Breast epithelium (tissue), 4 donors: Measurements from ENCODE around the gene OCA2. TPM values are rescaled to one million over a fixed set of nuclear protein-coding genes. Genes with fewer than 3 reads are reported as not detected.

Experiments used
- DNase-seq, 2 donors: peaks; one replicate each; pipeline ENCODE4 v3.0.0-alpha.2; 2019; ENCODE audit warnings: low spot score in 2 of 2
- H3K27ac ChIP-seq, 2 donors: fragments of 200-600 bp; sonication (generic) in 1 of 2; one replicate each; pipeline ENCODE4 v1.5.1; 2016 to 2019; ENCODE audit warnings: mild to moderate bottlenecking in 1 of 2
- H3K27me3 ChIP-seq, 2 donors: fragments of 200-600 bp; sonication (generic) in 1 of 2; one replicate each; pipeline versions ENCODE4 v1.5.1 to v1.6.0; 2017 to 2019; ENCODE audit warnings: control low read depth in 1 of 2, mild to moderate bottlenecking in 1 of 2
- H3K36me3 ChIP-seq: fragments of 200-600 bp; one replicate; pipeline ENCODE4 v1.5.1; 2019
- H3K4me1 ChIP-seq, 2 donors: fragments of 200-600 bp; sonication (generic); one replicate each; pipeline ENCODE4 v1.5.1; 2016 to 2019; ENCODE audit warnings: control low read depth in 1 of 2
- H3K4me3 ChIP-seq, 3 donors: fragments of 200-600 bp; sonication (generic); 1 replicate in 2 of 3; 2 replicates in 1 of 3; pipeline ENCODE4 v1.5.1; 2016 to 2019; ENCODE audit warnings: mild to moderate bottlenecking in 3 of 3, moderate library complexity in 2 of 3
- H3K9me3 ChIP-seq, 2 donors: fragments of 200-600 bp; sonication (generic) in 1 of 2; one replicate each; pipeline ENCODE4 v1.5.1; 2016 to 2019; ENCODE audit warnings: control low read depth in 1 of 2
- POLR2A ChIP-seq: fragments of 450-650 bp; IDR thresholded peaks from one replicate; pipeline ENCODE4 v1.6.1; 2016; ENCODE audit warnings: antibody characterized with exemption, mild to moderate bottlenecking, moderate library complexity
- POLR2AphosphoS5 ChIP-seq, 3 donors: sonication (generic); formaldehyde crosslinking; IDR thresholded peaks; one replicate each; pipeline ENCODE4 v1.6.1; 2017; ENCODE audit warnings: antibody characterized with exemption in 3 of 3
- intact Hi-C: fragments of 100-400 bp; cut with DNase I; formaldehyde crosslinking; loops from one replicate; pipeline ENCODE4 v1.15.1; 2023; ENCODE audit warnings: low total_unique reads
- total RNA-seq, 3 donors: library from RNA; depleted of rRNA; stranded (reverse); fragments of >200 nt; gene quantifications; one replicate each; pipeline ENCODE4 v1.1.0, GENCODE V29; 2016
- TF ChIP-seq, protein P1 (sequence below), 3 donors: fragments of 450-650 bp; IDR thresholded peaks; one replicate each; pipeline ENCODE4 v1.5.1; 2016 to 2017; ENCODE audit warnings: antibody characterized with exemption in 3 of 3, mild to moderate bottlenecking in 3 of 3, moderate library complexity in 3 of 3

The OCA2 gene
- total RNA-seq, 3 donors from 2014 or later, result 0.59 to 0.80 (median 0.66) TPM

DNA sequence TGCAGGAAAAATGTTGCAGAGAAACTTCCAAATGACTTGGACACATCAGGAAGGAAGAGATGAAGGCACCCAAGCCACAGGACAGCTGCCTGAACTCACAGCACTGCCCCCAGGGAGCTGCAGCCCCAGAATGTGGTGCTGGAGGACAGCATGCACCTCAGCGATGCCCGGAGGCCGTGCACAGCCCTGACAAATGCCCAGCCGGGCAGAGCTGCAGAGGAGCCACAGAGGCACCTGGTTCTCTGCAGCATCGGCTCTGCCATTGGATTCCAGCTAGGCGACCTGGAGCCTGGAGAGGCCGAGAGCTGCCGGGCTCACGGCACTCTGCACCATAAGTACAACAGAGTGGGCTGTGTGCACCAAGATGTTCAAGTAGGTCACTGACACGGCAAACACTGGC is 97.5 kb downstream of the OCA2 start:
- intact Hi-C loops, result loop anchor here (5.0 kb wide), 1 partner anchor 1151 kb away; no protein-coding TSS in a partner anchor
- no peaks in the 10 kb centered on the region for H3K36me3 ChIP-seq
- H3K4me3 ChIP-seq, result no peak overlapping the region
- no peak for DNase-seq
- H3K9me3 ChIP-seq, result no peaks in the 10 kb centered on the region
- TF ChIP-seq, protein P1, sequence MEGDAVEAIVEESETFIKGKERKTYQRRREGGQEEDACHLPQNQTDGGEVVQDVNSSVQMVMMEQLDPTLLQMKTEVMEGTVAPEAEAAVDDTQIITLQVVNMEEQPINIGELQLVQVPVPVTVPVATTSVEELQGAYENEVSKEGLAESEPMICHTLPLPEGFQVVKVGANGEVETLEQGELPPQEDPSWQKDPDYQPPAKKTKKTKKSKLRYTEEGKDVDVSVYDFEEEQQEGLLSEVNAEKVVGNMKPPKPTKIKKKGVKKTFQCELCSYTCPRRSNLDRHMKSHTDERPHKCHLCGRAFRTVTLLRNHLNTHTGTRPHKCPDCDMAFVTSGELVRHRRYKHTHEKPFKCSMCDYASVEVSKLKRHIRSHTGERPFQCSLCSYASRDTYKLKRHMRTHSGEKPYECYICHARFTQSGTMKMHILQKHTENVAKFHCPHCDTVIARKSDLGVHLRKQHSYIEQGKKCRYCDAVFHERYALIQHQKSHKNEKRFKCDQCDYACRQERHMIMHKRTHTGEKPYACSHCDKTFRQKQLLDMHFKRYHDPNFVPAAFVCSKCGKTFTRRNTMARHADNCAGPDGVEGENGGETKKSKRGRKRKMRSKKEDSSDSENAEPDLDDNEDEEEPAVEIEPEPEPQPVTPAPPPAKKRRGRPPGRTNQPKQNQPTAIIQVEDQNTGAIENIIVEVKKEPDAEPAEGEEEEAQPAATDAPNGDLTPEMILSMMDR (IDR thresholded peaks at IDR 0.05), result no peak
- TF ChIP-seq POLR2A (no peak), POLR2AphosphoS5 (IDR thresholded peaks at IDR 0.05) (no peak)
- no peak overlapping the region for H3K27ac ChIP-seq
- H3K27me3 ChIP-seq, result no peaks in the 10 kb centered on the region
- H3K4me1 ChIP-seq, result no peaks in the 10 kb centered on the region

DNA sequence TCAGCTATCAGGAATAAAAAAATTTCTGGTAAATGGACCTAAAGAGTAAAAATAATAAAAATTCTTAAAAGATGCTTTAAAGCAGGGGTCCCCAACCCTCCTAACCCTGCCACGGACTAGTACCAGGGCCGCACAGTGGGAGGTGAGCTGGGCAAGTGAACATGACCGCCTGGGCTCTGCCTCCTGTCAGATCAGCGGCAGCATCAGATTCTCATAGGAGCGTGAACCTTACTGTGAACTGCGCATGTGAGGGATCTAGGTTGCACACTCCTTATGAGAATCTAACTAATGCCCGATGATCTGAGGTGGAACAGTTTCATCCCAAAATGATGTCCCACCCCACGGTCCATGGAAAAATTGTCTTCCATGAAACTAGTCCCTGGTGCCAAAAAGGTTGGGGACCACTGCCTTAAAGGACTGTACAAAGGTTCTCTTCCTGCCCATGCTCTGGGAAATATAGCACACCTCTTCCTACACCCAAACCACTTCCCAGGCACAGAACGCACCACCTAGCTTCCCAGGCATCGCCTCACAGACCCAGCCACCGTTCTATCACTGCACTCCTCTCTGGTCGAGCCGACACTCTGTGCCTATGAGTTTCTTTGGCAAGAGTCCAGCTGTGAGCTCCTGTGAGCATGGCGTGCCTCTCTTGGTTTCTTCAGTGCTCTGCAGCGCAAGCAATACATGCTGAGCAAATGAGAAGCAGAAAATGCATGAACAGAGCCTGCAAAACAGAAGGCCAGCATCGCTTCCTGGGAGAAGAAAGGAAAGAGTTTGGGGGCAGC is 104.9 kb downstream of the OCA2 start:
- intact Hi-C loops, result no loop called here
- DNase-seq, result no peak
- no peaks in the 10 kb centered on the region for H3K4me1 ChIP-seq
- TF ChIP-seq POLR2A (no peak), POLR2AphosphoS5 (IDR thresholded peaks at IDR 0.05) (no peak)
- TF ChIP-seq, protein P1 (IDR thresholded peaks at IDR 0.05), result no peak
- H3K27ac ChIP-seq, result no peak overlapping the region
- no peaks in the 10 kb centered on the region for H3K9me3 ChIP-seq
- H3K27me3 ChIP-seq, result no peaks in the 10 kb centered on the region
- no peaks in the 10 kb centered on the region for H3K36me3 ChIP-seq
- no peak overlapping the region for H3K4me3 ChIP-seq

DNA sequence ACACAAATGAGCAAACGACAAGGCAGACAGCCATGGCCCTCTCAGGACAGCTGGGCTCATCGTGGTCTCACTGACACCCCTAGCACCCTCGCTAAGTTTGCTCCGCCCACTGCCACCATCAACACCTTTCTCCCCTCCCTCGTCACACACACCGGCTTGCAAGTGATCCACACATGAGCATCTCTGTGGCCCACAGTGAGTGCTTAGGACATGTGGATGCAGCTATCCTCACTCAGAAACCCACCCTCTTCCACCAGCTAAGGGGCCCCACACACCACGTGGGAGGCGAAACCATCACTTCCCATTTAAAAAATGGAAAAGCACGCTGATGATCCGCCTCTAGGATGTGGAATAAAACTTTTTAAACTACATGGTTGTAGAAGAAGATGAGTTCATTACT is 105.6 kb downstream of the OCA2 start:
- no peaks in the 10 kb centered on the region for H3K27me3 ChIP-seq
- no peak overlapping the region for H3K27ac ChIP-seq
- no peaks in the 10 kb centered on the region for H3K36me3 ChIP-seq
- no peak overlapping the region for H3K4me3 ChIP-seq
- no peaks in the 10 kb centered on the region for H3K9me3 ChIP-seq
- intact Hi-C loops, result no loop called here
- TF ChIP-seq POLR2A (no peak), POLR2AphosphoS5 (IDR thresholded peaks at IDR 0.05) (no peak)
- TF ChIP-seq, protein P1 (IDR thresholded peaks at IDR 0.05), result no peak
- DNase-seq, result no peak
- H3K4me1 ChIP-seq, result no peaks in the 10 kb centered on the region

DNA sequence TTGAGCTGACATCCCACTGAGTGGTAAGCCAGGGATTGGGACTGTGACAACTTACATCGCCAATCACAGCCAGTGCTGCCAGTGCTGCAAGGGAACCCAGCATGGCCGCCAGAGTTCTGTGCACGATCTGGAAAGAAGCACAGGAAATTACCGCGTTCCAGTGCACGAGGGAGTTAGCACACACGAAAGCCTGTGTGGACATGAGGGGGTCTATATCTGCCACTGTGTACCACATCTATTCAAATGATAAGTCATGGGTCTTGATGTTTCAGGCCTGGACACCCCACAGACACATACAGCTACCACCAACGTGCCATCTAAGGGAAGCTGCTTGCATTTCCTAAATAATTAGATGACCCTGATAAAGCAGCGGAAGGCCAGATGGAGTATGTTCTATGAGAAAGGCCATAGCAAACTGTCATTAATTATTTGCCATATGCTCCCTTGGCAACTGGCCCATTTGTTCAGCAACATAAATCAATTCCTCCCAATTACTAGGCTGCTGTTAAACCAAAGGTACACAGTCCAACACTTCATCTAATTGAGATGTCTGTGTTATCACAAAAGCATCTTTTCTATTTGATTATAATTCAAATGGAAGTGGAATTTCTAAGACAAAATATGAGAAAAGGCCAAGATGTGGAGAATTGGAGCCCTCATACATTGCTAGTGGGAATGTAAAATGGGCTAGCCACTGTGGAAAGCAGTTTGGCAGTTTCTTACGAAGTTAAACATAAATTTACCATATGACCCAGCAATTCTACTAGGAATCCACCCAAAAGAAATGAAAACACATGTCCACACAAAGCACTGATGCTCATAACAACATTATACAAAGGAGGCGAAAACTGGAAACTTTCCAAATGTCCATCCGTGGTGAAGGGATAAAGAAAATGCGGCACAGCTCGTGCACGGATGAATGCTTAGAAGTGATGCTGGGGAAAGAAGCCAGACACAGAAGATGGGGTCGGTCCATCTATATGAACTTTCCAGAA is 108.3 kb downstream of the OCA2 start:
- intact Hi-C loops, result no loop called here
- DNase-seq, result no peak
- Histone ChIP-seq H3K9me3 (no peaks in the 10 kb centered on the region), H3K36me3 (no peaks in the 10 kb centered on the region), H3K27ac (no peak overlapping the region), H3K4me1 (no peaks in the 10 kb centered on the region), H3K4me3 (no peak overlapping the region), H3K27me3 (no peaks in the 10 kb centered on the region)
- TF ChIP-seq POLR2A (no peak), POLR2AphosphoS5 (IDR thresholded peaks at IDR 0.05) (no peak)
- TF ChIP-seq, protein P1 (IDR thresholded peaks at IDR 0.05), result no peak
